Activated CD4-positive, alpha-beta T cell treated with anti-CD3 and anti-CD28 coated beads for 24 hours (primary cell): ENCODE data around the gene MPZL1.

Experiments used
- DNase-seq, 2 donors: peaks; one replicate each; pipeline ENCODE4 v3.0.0-alpha.2; 2020; ENCODE audit warnings: low read depth in 2 of 2

MPZL1 gene

GRCh38 chr1:167721617-167722151 is at the start of gene MPZL1:
MPZL1 (plus strand) TSS chr1:167721982; CDS start chr1:167722152, 170 bp downstream.
- DNase-seq, result peak; percentile 92 to 95

DNA sequence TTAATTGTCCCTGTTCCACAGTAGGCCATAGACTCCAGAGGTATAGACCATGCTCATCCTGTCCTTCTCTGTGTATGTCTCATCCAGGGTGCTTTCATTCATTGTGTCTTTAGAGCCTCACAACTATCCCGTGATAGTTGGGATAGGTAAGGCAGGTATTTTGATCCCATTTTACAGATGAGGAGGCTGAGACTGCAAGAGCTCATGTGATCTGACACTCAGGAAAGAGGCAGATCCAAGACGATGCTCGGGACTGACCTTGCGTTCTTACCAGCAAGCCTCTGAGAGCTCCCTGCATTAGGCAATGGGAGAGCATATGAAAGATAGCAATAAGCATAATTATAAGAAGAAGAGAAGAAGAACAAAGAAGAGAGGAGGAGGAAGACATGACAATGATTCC is 49.0 kb upstream of the MPZL1 start:
- DNase-seq, result no peak

- no peak for DNase-seq
Measured at GRCh38 chr1:167673265-167673664, 48.5 kb upstream of the MPZL1 start.

DNA sequence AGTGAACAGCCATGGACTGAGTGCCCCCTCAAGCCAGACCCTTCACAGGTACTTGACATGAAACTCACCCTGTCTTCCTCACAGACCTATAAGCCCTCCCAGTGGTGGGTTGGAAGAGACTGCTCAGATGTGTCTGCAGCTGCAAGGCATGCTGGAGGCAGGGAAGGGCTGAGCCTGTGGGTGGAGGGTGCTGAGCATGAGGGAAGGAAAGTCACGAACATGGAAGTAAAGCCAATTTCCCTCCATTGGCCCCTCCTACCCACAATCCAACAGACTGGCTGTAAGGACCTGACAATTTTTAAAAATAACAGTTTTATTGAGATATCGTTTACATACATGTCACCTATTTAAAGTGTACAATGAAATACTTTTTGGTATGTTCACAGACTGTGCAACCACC is 47.6 kb upstream of the MPZL1 start:
- no peak for DNase-seq

DNA sequence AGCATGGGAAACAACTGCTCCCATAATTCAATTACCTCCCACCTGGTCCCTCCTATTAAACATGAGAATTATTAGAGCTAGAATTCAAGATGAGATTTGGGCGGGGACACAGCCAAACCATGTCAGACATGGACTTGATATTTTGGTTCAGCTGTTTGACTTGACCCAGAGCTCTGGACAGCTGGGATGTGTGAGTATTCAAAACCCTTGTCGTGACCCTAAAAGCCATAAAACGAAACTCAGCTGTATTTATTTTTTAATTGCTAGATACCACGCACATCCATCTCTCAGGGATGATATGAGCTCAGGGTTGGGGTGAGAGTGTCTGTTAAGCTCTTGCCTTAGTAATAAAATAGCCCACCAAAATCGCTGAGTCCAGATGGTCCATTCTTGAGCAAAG is 46.3 kb upstream of the MPZL1 start:
- DNase-seq, result no peak

DNA sequence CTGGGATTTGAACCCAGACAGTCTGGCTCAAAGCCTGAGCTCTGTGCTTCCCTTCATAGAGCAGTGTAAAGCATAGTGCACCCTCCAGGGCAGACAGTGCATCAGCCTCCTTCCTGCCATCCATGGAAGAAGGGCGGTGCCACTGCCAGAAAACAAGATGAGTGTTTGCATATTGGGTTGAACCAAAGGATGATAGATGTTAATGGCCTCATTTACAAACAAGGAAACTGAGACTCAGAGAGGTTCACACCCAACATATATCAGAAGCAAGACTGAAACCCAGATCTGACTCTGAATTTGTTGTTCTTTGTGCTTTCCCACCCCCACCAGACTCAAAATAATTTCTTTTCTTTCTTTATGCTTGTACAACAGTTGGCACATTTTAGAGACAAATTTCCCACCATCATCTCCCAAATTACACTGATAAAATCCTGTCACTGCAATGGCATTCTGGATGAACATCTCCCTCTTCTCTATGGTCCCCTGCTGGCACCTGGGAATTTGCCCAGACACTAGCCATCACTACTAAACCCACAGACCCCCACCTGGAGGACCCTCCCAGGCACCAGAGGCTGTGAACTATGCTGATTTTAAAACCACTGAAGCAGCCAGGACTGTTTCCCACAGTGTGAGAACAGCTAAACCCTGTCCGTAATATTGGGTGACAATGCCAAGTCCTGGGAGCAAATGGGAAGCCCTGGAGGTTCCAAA is 45.4 kb upstream of the MPZL1 start:
- no peak for DNase-seq

DNA sequence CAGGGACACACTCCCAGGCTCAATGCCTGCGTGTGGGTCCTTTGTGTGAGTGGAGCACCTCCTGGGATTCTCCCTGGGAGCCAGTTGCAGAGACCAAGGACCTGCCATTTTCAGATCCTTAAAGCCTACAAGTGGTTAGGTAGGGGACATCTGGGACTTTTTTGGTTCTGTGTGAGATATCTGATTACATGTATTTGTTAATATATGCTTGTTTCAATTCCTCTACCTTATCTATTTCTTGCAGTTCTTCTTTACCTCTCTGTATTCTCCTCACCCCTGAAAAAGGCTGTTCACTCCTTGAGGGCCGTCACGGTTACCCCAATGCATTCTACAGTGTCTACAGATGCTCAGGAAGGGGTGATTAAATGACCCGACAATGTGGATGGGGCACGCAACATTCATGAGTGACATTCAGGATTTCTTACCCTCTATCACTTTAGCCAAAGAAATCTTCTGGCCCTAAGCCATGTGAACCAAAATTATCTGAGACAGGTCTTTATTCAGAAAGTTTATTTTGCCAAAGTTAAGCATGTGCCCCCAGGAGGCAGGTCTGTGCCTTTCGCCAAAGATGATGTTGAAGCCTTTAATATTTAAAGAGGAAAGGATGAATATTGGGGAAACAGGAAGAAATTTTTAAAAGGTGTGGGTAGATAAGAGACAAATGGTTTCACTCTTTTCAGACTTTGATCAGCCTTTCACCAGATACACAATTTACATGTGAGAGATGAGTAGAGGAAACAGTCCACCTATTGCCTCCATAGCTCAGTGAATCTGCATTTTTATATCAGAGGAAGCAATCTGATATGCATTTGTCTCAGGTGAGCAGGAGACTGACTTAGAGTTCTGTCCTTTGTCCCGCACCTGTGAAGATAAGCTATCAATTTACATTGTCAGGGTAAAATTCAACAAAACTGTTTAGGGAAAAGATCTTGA is 44.6 kb upstream of the MPZL1 start:
- DNase-seq, result no peak

- DNase-seq, result no peak
Measured at GRCh38 chr1:167678422-167678821, 43.4 kb upstream of the MPZL1 start.

DNA sequence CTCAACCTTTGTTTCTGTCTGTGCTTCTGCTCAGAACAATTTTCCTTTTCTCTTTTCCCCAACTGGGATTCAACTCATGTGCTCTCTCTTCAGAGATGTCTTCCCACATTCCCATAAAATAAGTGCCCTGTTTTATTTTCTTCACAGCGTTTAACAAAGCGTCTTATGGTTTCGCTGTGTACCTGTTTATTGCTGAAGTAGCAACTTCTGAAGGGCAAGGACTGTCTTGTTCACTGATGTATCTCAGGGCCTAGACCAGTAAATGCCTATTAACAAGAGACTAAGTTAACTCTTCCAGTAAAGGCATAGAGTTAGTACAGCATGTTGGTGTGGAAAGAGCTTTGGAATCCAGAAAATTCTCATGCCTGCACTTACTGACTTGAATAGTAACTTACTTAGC is 42.9 kb upstream of the MPZL1 start:
- DNase-seq, result no peak

GRCh38 chr1:167679714-167680113 is 42.1 kb upstream of the MPZL1 start:
- no peak for DNase-seq

DNA sequence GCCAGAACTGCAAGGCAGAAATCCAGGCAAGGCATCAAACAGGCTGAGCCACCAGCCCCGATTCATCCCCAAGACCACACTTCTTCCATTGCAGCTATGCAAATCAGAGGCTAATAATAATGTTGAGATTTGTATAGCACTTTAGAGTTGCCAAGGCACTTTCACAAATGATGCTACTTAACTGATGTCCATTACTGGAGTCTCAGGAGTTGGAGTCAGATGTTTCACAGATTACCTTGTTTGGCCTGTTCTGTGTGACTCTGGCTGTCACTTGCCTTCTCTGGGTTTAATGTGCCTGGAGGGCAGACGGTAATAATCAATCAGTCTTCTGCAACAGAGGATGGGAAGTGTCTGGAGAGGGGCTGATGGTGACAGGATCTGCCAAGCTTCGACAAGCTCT is 40.8 kb upstream of the MPZL1 start:
- no peak for DNase-seq

DNA sequence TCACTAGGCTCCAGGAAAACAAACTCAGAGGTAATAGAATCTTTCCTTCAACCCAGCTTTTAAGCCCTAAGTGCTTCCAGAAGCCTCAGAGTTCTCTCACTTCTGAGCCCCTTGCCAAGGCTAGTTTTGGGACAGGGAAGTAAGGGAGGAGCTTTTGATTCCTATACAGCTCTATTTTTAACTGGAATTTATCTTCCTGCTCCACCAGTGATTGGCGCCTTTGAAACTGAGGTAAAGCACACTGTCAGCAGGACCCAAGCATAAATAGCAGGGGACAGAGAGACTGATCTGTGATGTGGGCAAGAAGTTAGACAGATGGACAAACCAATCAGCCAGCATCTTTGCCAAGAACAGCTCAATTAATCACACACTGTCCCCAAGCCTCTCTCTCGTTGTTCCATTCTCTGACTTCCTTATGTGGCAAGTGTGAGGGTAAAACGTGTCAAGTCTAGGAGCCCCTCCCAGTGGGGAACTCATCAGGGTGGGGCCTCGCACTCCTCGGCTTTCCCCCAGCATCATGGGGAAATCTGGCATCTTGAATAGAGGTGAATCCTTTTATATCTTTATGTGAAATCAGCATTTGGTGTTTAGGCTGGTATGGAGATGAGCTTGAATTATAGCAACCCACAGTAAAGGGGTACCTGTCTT is 40.2 kb upstream of the MPZL1 start:
- no peak for DNase-seq

- DNase-seq, result no peak
Measured at GRCh38 chr1:167683226-167683625, 38.6 kb upstream of the MPZL1 start.

DNA sequence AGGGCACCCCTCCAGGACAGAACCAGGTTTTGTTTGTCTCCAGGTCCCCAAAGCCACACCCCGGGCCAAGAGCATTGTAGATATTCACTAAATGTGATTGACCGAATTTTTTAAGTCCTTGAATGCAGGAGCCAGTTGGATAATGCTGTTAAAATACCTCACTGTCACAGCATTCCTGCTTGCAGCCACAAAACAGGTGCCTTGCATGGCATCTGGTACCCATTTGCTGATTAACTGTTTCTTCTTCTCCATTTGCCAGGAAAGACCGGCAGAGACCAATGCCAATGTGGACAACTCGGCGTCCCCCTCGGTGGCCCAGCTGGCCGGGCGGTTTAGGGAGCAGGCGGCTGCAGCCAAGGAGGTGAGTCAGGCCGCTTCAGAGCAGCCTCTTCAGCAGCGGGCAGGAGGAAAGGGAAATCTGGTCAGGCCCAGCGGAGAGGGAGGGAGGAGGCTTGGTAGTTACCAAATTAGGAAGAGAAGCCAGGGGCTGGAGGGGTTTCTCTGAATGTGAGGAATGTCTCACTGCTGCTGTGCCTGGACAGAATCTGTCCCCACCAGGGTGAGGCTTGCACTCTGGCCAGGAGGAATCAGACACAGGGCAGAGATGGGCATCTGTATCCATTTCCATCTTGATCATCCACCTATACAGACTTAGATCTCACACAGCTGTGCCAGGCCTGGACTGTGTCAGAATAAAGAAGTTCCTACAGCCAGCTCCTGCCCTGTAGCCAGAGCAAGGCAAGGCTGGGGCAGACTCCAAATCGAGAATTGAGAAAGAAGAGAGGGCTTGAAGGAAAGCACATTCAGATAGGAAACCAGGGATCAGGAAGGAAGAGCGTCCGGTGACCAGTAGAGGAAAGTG is 37.9 kb upstream of the MPZL1 start:
- no peak for DNase-seq

DNA sequence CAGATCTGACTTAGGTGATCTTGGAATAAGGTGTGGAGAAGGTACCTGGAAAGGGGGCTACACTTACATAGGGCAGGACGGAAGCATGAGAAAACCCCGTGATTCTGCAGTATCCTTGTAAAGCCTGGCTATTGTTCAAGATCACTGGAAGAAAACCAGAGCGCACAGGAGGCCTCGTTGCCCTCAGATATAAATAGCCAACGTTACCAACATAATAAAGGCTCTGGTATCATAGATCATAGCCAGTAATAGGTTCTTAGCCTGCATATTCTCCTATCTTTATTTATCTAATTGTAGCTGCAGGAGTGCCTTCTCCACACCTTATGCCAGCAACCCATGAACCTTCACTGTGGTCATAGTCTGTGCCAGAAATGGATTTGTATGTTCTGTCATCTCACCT is 35.9 kb upstream of the MPZL1 start:
- no peak for DNase-seq

DNA sequence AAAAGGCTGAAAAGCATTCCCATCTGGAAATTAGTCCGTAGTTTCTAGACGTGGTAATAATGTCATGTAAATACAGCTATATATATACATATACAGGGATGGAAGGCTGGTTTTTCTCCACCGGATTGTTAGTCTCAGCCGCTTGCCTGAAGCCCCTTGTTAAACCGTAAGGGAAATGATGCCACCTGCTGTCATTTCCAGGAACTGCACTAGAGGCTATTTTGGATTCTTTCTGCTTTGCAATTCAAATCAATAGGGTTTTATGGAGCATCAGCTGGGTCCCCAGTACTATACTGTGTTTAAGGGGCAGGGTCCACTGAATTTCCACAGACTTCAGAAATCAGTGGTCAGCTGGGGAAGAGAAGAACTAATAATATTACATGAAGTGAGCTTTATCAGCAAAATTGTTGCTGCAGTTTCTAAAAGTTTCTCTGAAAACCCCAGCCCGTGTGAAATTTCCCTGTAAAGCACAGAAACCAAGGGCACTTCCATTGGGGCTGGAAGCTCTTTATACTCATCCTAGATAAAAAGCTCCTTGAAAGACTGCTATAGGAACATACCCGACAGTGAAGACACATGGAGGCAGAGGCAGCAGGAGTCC is 33.8 kb upstream of the MPZL1 start:
- DNase-seq, result peak; percentile 78 to 85

DNA sequence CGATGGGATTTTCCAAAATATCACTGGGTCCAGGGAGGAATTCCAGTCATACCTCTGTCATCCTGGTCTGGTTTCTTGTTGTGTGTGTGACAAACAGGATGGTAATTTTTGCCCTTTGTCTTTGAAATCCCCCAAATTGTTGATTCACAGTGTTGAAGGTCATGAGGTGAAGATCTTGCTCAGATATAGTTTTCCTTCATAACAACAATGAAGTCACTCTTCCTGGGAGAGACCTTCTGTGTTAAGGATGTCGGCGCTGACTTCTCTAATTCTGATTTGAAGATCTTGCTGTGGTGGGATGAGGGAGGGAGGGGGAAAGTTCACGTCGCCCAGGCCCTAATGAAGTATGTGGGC is 32.2 kb upstream of the MPZL1 start:
- no peak for DNase-seq

GRCh38 chr1:167690053-167690452 is 31.7 kb upstream of the MPZL1 start:
- no peak for DNase-seq

GRCh38 chr1:167693425-167694045 is 28.2 kb upstream of the MPZL1 start:
- DNase-seq, result no peak

GRCh38 chr1:167694691-167695090 is 27.1 kb upstream of the MPZL1 start:
- DNase-seq, result no peak

GRCh38 chr1:167695147-167695546 is 26.6 kb upstream of the MPZL1 start:
- no peak for DNase-seq
